Measurements from ENCODE around the gene CDC42BPB.

DNA sequence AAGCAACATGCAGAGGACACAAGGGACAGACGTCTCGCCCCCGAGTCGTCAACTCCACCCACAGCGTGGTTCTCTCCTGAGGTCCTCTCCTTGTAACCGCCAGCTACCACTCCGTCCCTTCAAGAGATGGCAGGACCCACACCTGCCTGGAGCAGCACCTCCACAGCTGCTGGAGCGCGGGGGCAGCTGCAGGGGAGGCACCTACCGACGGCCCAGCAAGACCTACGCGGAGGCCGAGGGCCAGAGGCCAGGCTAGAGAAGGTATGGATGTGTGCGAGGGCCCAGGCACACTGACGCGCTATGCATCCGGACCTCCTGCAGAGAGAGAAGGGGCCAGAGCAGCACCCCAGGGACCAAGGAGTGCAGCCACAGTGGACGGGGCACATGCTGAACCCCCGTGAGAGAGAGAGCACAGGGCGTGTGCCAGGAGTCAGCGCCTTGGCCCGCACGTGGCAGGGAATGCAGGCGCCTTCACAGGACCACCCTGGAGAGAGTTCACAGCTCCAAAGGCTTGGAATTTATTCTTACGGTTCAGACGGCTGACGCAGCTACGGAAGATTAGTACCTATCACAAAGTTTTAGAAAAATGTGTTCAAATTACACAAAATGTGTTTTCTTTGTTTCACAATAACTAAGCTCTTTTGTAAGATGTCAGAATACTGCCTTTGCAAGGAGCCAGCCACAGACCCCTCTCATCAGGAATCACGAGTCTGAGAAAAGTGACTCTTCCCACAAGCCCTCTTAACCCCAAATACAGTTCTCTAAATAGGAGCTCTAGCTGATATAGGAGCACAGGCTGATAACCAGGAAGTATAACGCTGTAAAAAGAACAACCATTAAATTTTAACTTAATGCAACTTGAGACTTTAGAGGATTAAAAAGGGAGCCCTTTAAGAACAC is 36.8 kb downstream of the CDC42BPB start:
- TF ChIP-seq, protein P1, sequence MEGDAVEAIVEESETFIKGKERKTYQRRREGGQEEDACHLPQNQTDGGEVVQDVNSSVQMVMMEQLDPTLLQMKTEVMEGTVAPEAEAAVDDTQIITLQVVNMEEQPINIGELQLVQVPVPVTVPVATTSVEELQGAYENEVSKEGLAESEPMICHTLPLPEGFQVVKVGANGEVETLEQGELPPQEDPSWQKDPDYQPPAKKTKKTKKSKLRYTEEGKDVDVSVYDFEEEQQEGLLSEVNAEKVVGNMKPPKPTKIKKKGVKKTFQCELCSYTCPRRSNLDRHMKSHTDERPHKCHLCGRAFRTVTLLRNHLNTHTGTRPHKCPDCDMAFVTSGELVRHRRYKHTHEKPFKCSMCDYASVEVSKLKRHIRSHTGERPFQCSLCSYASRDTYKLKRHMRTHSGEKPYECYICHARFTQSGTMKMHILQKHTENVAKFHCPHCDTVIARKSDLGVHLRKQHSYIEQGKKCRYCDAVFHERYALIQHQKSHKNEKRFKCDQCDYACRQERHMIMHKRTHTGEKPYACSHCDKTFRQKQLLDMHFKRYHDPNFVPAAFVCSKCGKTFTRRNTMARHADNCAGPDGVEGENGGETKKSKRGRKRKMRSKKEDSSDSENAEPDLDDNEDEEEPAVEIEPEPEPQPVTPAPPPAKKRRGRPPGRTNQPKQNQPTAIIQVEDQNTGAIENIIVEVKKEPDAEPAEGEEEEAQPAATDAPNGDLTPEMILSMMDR (IDR thresholded peaks at IDR 0.05) = no peak
- TF ChIP-seq POLR2A (IDR thresholded peaks at IDR 0.05) = no peak
